ENCODE measurements around the gene ASCL3. TPM values are rescaled to one million over a fixed set of nuclear protein-coding genes. Genes with fewer than 3 reads are reported as not detected.

ASCL3 gene
- total and polyA plus RNA-seq, 2 donors (not counting 1 experiment from before 2014, with no cell fraction given), result not detected

- H4K20me1 ChIP-seq (ENCODE audit: control insufficient read depth, insufficient read depth, low read length, poor library complexity, severe bottlenecking), result peaks cover 19% of the 10 kb centered on the region
- H3K4me1 Mint-ChIP-seq, result peaks cover 37% of the 10 kb centered on the region
- POLR2A ChIA-PET, result no interaction called here
- intact Hi-C loops (cut with micrococcal nuclease), result loop anchor here (10.0 kb wide), 1 partner anchor 757 kb away; no protein-coding TSS in a partner anchor
- no peaks in the 10 kb centered on the region for H3K27me3 ChIP-seq (replicated peaks in 1 of 4; ENCODE audit: control extremely low read depth in 1 of 4, control insufficient read depth in 3 of 4, insufficient read depth in 4 of 4, low read length in 3 of 4)
- no peaks in the 10 kb centered on the region for H3K9me3 Mint-ChIP-seq (ENCODE audit: insufficient read depth)
- H3K4me1 ChIP-seq (ENCODE audit: control insufficient read depth in 2 of 2, insufficient read depth in 2 of 2, low read length in 2 of 2), result peaks cover 15 to 20% of the 10 kb centered on the region in 2 donors
- H3K27ac Mint-ChIP-seq, result no peak overlapping the region
- TF ChIP-seq EZH2 (IDR thresholded peaks at IDR 0.05; ENCODE audit: borderline replicate concordance, insufficient read depth, low read depth, low read length, poor library complexity, severe bottlenecking), result no peak
- no peak for TF ChIP-seq CTCF (IDR thresholded peaks at IDR 0.05)
- peak overlapping the region in 1 of 2 donors; percentile 28 for H3K27ac ChIP-seq (ENCODE audit: low read length in 2 of 2)
- no peaks in the 10 kb centered on the region for H3K27me3 Mint-ChIP-seq
- no peaks in the 10 kb centered on the region for H3K9me3 ChIP-seq (ENCODE audit: control extremely low read depth in 1 of 3, control insufficient read depth in 2 of 3, insufficient read depth in 1 of 3, low read length in 2 of 3)
- peaks cover 0 to 11% of the 10 kb centered on the region in 2 experiments for H3K36me3 ChIP-seq (replicated peaks in 1 of 2; ENCODE audit: control extremely low read depth in 1 of 2, control insufficient read depth in 1 of 2, extremely low read depth in 1 of 2, insufficient read depth in 2 of 2, low read length in 1 of 2)
- WGBS (ENCODE audit: insufficient coverage), result 100% methylated on average over 1 of the region's 2 CpGs
- H2AFZ ChIP-seq (ENCODE audit: insufficient read depth, low read depth, low read length, poor library complexity, severe bottlenecking), result no peak overlapping the region
- no peak overlapping the region for H3K4me3 Mint-ChIP-seq
- no peak overlapping the region for H3K4me2 ChIP-seq (replicated peaks; ENCODE audit: low read depth, low read length, poor library complexity, severe bottlenecking)
- DNase-seq, result no peak
- H3K4me3 ChIP-seq (ENCODE audit: control extremely low read depth in 1 of 5, extremely low read depth in 1 of 5, insufficient read depth in 1 of 5, low read depth in 2 of 5, low read length in 4 of 5), result no peak overlapping the region
- H3K9ac ChIP-seq (ENCODE audit: low read length), result no peak overlapping the region
- peaks cover 70% of the 10 kb centered on the region for H3K79me2 ChIP-seq (ENCODE audit: control insufficient read depth, insufficient read depth, low read length)
- CTCF ChIA-PET, result interaction anchor here (3.3 to 4.1 kb wide), 2 partner anchors 12 to 48 kb away, joined by 15 to 44 read pairs; partner anchors contain the start of gene AKIP1
- ATAC-seq (ENCODE audit: low read depth), result no peak
These were observed 18.6 kb upstream of the ASCL3 start for GRCh38 chr11:8961401-8961800.

GRCh38 chr11:8959546-8960166 lies 16.8 kb upstream of the ASCL3 start:
- TF ChIP-seq EZH2 (IDR thresholded peaks at IDR 0.05; ENCODE audit: borderline replicate concordance, insufficient read depth, low read depth, low read length, poor library complexity, severe bottlenecking), result no peak
- peak; percentile 69 for TF ChIP-seq CTCF (IDR thresholded peaks at IDR 0.05)
- H3K36me3 ChIP-seq (replicated peaks in 1 of 2; ENCODE audit: control extremely low read depth in 1 of 2, control insufficient read depth in 1 of 2, extremely low read depth in 1 of 2, insufficient read depth in 2 of 2, low read length in 1 of 2), result peaks cover 0 to 22% of the 10 kb centered on the region in 2 experiments
- no peak overlapping the region for H3K4me3 ChIP-seq (ENCODE audit: control extremely low read depth in 1 of 5, extremely low read depth in 1 of 5, insufficient read depth in 1 of 5, low read depth in 2 of 5, low read length in 4 of 5)
- H3K4me1 Mint-ChIP-seq, result peaks cover 25% of the 10 kb centered on the region
- no peaks in the 10 kb centered on the region for H3K9me3 ChIP-seq (ENCODE audit: control extremely low read depth in 1 of 3, control insufficient read depth in 2 of 3, insufficient read depth in 1 of 3, low read length in 2 of 3)
- no peaks in the 10 kb centered on the region for H3K27me3 ChIP-seq (replicated peaks in 1 of 4; ENCODE audit: control extremely low read depth in 1 of 4, control insufficient read depth in 3 of 4, insufficient read depth in 4 of 4, low read length in 3 of 4)
- H3K27ac ChIP-seq (ENCODE audit: low read length in 2 of 2), result no peak overlapping the region
- no peak overlapping the region for H2AFZ ChIP-seq (ENCODE audit: insufficient read depth, low read depth, low read length, poor library complexity, severe bottlenecking)
- H3K9ac ChIP-seq (ENCODE audit: low read length), result no peak overlapping the region
- ChIA-PET CTCF (interaction anchor here (0.6 to 4.1 kb wide), 17 partner anchors 10 to 973 kb away, joined by 3 to 44 read pairs (median 4); partner anchors contain the start of genes AKIP1, EIF3F and LMO1), POLR2A (no interaction called here)
- no CpG with 5 or more reads among the region's 2 CpGs for WGBS (ENCODE audit: insufficient coverage)
- H4K20me1 ChIP-seq (ENCODE audit: control insufficient read depth, insufficient read depth, low read length, poor library complexity, severe bottlenecking), result peaks cover 19% of the 10 kb centered on the region
- H3K79me2 ChIP-seq (ENCODE audit: control insufficient read depth, insufficient read depth, low read length), result peaks cover 70% of the 10 kb centered on the region
- DNase-seq (peak; percentile 55), ATAC-seq (ENCODE audit: low read depth) (no peak)
- no peaks in the 10 kb centered on the region for H3K27me3 Mint-ChIP-seq
- no peak overlapping the region for H3K4me2 ChIP-seq (replicated peaks; ENCODE audit: low read depth, low read length, poor library complexity, severe bottlenecking)
- H3K27ac Mint-ChIP-seq, result no peak overlapping the region
- no peaks in the 10 kb centered on the region for H3K9me3 Mint-ChIP-seq (ENCODE audit: insufficient read depth)
- peaks cover 12 to 14% of the 10 kb centered on the region in 2 donors for H3K4me1 ChIP-seq (ENCODE audit: control insufficient read depth in 2 of 2, insufficient read depth in 2 of 2, low read length in 2 of 2)
- no peak overlapping the region for H3K4me3 Mint-ChIP-seq
- intact Hi-C loops (cut with micrococcal nuclease), result loop anchor here (1.0 to 10.0 kb wide), 2 partner anchors 45 to 755 kb away; no protein-coding TSS in a partner anchor
